Measurements from ENCODE around the gene POU6F2. TPM values are rescaled to one million over a fixed set of nuclear protein-coding genes. Genes with fewer than 3 reads are reported as not detected.

Gene POU6F2
- total RNA-seq, 1 experiment from 2014 or later: 0.24 TPM

GRCh38 chr7:39248692-39249090, 271.0 kb downstream of the POU6F2 start:
- in situ Hi-C loops (cut with HindIII; ENCODE audit: low pct_unique_long_range_greater_than_20kb, low sequenced_read_pairs): no loop called here
- DNase-seq (ENCODE audit: low read depth, low spot score): peak; percentile 20

GRCh38 chr7:39249635-39250152, 272.0 kb downstream of the POU6F2 start:
- in situ Hi-C loops (cut with HindIII; ENCODE audit: low pct_unique_long_range_greater_than_20kb, low sequenced_read_pairs): no loop called here
- no peak for DNase-seq (ENCODE audit: low read depth, low spot score)

DNA sequence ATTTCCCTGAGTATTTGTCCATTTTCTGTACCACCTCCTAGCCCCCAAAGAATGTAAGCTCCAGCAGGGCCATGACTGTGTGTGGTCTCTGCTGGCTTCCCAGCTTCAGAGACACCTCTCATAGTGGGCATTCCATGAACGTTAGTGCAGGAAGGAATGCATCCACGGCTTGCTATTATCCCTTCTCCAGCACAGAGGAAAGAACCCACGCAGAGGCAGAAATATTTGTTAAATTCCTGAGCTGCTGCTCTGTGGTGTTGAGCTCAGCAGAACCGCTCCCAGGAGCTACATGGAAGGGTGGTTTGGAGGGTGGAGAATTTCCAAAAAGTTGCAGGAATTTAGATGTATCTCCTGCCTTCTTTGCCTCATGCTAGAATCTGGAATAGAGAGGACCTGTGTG, 275.2 kb downstream of the POU6F2 start:
- in situ Hi-C loops (cut with HindIII; ENCODE audit: low pct_unique_long_range_greater_than_20kb, low sequenced_read_pairs): no loop called here
- no peak for DNase-seq (ENCODE audit: low read depth, low spot score)

- DNase-seq (ENCODE audit: low read depth, low spot score): no peak
- in situ Hi-C loops (cut with HindIII; ENCODE audit: low pct_unique_long_range_greater_than_20kb, low sequenced_read_pairs): no loop called here
Observed at GRCh38 chr7:39259391-39260003, 281.8 kb downstream of the POU6F2 start.

GRCh38 chr7:39260279-39260844, 282.7 kb downstream of the POU6F2 start:
- in situ Hi-C loops (cut with HindIII; ENCODE audit: low pct_unique_long_range_greater_than_20kb, low sequenced_read_pairs): no loop called here
- DNase-seq (ENCODE audit: low read depth, low spot score): no peak

GRCh38 chr7:39261771-39262170, 284.1 kb downstream of the POU6F2 start:
- in situ Hi-C loops (cut with HindIII; ENCODE audit: low pct_unique_long_range_greater_than_20kb, low sequenced_read_pairs): no loop called here
- DNase-seq (ENCODE audit: low read depth, low spot score): no peak

DNA sequence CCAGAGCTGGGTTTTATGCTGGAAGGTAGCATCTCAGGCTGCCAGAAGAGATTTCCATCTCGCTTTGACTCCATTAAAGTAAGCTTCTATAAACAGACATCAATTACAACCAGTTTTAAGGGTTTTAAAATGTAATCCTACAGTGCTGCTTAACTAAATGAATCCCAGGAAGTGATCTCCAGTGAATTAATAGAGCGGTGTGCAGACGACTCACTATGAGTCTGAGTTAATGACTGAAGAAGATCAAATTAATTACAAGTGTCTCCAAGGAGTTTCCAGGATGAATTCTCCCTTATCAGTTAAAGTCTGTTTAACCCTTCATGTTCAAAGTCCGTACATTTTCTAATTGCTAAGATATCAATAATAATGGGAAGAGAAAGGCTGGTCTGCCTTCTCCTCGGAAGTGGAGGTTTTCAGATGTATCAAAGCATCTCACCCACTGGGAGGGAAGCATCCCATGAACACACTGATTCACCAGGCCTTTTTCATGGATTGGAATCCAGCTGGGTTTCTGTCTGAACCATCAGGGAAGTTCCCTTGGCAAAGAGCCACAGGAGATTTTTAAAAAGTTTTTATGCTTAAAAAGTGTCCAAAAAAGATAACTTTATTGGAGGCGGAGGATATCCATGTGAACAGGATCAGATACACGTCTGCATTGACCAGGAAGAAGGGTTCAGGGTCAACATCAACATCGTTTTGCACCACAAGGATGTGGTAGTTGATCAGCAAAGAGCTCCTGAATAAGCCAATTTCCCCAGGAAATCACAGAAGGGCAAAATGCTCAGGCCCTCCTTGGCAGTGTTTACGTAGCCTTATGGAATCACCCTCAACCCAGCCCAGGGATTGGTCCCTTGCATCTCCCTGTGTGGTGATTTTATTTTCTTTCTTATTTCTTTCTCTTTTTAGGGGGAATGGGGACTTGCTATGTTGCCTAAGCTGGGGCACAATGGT, 288.2 kb downstream of the POU6F2 start:
- in situ Hi-C loops (cut with HindIII; ENCODE audit: low pct_unique_long_range_greater_than_20kb, low sequenced_read_pairs): no loop called here
- DNase-seq (ENCODE audit: low read depth, low spot score): no peak

DNA sequence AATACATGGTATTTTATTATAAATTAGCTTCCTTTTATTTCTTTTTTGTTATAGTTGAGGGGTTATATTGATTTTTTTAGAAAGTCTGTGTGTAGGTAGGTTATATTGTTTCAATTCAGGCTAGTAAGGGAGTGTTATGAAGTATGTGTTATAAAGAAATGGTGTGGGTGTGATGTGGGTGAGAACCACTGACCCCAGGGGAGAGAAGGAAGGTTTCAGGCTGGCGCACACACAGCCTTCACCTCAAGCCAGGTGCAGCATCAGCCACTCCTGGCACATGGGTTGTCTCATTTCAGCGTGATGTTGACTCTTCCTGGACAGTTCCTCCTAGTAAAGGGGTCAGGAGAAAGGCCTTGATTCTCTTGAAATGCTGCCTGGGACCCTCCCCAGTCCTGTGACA, 291.3 kb downstream of the POU6F2 start:
- no peak for DNase-seq (ENCODE audit: low read depth, low spot score)
- in situ Hi-C loops (cut with HindIII; ENCODE audit: low pct_unique_long_range_greater_than_20kb, low sequenced_read_pairs): no loop called here

DNA sequence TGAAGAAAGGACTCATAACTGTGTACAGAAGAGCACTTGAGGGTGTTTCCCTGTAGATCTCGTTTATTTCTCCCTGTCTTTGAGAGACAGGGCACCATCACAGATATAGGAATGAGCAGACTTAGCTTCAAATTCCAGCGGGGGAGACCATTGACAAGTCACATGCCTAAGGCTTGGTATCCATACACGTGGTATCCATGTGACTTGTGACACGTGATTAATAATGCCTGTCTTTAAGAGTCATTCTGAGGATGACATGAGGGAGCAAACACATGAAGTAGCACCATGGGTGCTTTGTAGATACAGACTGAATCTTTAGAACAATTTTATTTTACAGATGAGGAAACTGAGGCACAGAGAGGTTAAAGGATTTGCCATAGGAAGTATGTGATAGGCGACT, 292.3 kb downstream of the POU6F2 start:
- no peak for DNase-seq (ENCODE audit: low read depth, low spot score)
- in situ Hi-C loops (cut with HindIII; ENCODE audit: low pct_unique_long_range_greater_than_20kb, low sequenced_read_pairs): no loop called here

GRCh38 chr7:39271402-39271801, 293.7 kb downstream of the POU6F2 start:
- no peak for DNase-seq (ENCODE audit: low read depth, low spot score)
- in situ Hi-C loops (cut with HindIII; ENCODE audit: low pct_unique_long_range_greater_than_20kb, low sequenced_read_pairs): no loop called here

- DNase-seq (ENCODE audit: low read depth, low spot score): no peak
- in situ Hi-C loops (cut with HindIII; ENCODE audit: low pct_unique_long_range_greater_than_20kb, low sequenced_read_pairs): no loop called here
Observed at GRCh38 chr7:39272111-39272510, 294.4 kb downstream of the POU6F2 start.

DNA sequence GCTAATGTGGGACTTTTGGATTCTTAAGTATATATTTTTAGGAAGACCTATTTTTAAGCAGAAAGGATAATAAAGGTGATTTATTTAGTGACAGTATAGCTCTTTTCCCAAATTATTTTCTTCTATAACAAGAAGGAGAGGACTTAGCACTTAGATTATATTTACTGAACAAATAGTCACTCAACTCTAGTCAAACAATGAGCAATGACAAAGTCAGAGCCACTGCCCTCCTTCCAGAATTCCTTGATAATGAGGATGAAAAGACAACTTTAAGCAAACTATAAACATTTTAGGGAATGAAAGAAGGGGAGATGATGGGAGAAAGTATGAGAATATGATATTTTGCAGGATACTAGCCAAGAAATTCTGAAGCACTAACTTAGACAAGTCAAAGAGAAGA, 295.0 kb downstream of the POU6F2 start:
- in situ Hi-C loops (cut with HindIII; ENCODE audit: low pct_unique_long_range_greater_than_20kb, low sequenced_read_pairs): no loop called here
- no peak for DNase-seq (ENCODE audit: low read depth, low spot score)

DNA sequence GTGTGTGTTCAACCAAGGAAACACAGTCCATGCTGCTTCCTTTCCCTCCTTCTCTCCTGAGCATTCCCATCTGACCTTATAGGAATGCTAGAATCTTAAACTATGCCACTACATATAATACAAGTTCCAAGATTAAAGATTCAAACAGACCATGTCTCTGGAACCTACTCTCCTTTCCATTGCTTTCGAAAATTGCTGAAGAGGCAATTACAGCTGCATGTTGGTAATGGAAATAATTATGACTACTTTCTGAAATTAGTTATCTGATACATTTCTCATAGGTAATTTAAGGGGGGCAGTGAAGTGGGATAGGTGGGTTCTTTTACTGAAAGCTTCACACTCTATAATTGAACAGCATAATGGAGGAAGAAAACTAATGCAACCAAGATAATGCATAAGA, 302.6 kb downstream of the POU6F2 start:
- in situ Hi-C loops (cut with HindIII; ENCODE audit: low pct_unique_long_range_greater_than_20kb, low sequenced_read_pairs): no loop called here
- no peak for DNase-seq (ENCODE audit: low read depth, low spot score)

- in situ Hi-C loops (cut with HindIII; ENCODE audit: low pct_unique_long_range_greater_than_20kb, low sequenced_read_pairs): no loop called here
- no peak for DNase-seq (ENCODE audit: low read depth, low spot score)
Observed at GRCh38 chr7:39285256-39285655, 307.5 kb downstream of the POU6F2 start.

- in situ Hi-C loops (cut with HindIII; ENCODE audit: low pct_unique_long_range_greater_than_20kb, low sequenced_read_pairs): no loop called here
Observed at GRCh38 chr7:39288303-39288702, 310.6 kb downstream of the POU6F2 start.

GRCh38 chr7:39291628-39292410, 314.1 kb downstream of the POU6F2 start:
- in situ Hi-C loops (cut with HindIII; ENCODE audit: low pct_unique_long_range_greater_than_20kb, low sequenced_read_pairs): no loop called here
- DNase-seq (ENCODE audit: low read depth, low spot score): no peak

More at GRCh38 chr7:39288303-39288702, 310.6 kb downstream of the POU6F2 start:
- no peak for DNase-seq (ENCODE audit: low read depth, low spot score)

DNA sequence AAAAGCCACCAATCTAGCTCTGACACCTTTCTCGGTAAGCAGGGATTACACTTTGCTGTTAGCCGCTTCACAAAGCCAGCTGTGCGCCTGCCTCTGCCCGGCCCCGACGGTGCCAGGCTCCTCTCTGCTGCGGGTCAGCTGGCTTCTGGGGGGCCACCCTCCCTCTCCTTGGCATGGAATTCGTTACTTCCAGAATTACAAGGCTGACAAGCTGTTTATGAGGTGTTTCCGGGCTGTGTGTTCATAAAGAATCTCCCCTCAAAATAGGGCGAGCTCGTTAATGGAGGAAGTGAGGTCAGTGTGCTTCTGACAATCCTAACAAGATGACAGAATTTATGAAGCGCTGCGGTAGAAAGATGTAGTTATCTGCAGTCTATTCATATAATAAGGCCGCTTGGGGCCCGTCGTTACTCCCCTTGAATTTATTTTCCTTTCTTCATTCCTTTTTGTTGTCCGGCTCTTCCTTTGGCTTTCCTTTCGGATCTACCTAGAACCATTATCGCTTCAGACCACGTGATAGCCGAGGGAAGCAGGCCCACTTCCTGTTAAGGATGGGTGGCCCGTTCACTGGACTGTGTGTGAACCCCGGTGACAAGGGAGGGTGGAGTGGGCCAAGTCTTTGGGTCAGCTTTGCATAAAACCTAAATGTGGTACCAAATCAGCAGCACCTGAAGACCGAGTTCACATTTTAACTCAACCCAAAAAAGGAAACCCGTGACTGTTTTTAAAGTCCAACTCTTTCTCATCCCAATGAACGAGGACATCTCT, 315.5 kb downstream of the POU6F2 start:
- in situ Hi-C loops (cut with HindIII; ENCODE audit: low pct_unique_long_range_greater_than_20kb, low sequenced_read_pairs): no loop called here
- no peak for DNase-seq (ENCODE audit: low read depth, low spot score)

Data from SK-MEL-5 (cell line).